ENCODE results near the gene RAB5B. TPM values are rescaled to one million over a fixed set of nuclear protein-coding genes. Genes with fewer than 3 reads are reported as not detected.

RAB5B gene
- total and polyA plus RNA-seq, 11 donors: 57.5 to 135 (median 112) TPM

DNA sequence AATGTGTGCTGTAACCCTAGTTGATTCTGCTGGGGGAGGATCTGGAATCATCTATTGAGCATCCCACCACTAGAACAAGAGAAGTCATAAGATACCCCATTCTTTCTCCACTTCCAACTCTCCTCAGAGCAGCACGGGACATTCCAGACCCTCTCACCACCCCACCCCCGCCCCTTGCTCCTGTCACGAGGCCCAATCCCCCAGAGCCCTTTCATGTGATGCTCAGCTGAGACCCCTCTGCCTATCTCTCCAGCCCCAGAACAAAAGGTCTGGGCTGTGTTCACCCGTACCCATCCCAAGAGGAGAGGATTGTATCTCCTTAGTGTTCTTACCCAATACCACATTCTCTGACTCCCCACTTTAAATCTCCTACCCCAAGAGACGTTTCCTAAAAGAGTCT, 8.6 kb upstream of the RAB5B start:
- intact Hi-C loops (cut with DNase I): loop anchor here in 2 of 10 donors (5.0 kb wide), 1 partner anchor 33 kb away; the partner anchor contains the start of gene DGKA (in 2 of the 2)
- peaks cover 0 to 5% (median 0%) of the 10 kb centered on the region in 9 donors for H3K36me3 ChIP-seq
- H3K4me1 ChIP-seq: peaks cover 0 to 25% (median 14%) of the 10 kb centered on the region in 12 donors
- 57 to 71% (median 67%) methylated on average over 5 of the region's 5 CpGs for WGBS, 4 donors
- no peak for ATAC-seq
- no peak overlapping the region for H3K4me3 ChIP-seq
- DNase-seq: no peak
- H3K27ac ChIP-seq: no peak overlapping the region
- no peaks in the 10 kb centered on the region for H3K9me3 ChIP-seq
- TF ChIP-seq, protein P1, sequence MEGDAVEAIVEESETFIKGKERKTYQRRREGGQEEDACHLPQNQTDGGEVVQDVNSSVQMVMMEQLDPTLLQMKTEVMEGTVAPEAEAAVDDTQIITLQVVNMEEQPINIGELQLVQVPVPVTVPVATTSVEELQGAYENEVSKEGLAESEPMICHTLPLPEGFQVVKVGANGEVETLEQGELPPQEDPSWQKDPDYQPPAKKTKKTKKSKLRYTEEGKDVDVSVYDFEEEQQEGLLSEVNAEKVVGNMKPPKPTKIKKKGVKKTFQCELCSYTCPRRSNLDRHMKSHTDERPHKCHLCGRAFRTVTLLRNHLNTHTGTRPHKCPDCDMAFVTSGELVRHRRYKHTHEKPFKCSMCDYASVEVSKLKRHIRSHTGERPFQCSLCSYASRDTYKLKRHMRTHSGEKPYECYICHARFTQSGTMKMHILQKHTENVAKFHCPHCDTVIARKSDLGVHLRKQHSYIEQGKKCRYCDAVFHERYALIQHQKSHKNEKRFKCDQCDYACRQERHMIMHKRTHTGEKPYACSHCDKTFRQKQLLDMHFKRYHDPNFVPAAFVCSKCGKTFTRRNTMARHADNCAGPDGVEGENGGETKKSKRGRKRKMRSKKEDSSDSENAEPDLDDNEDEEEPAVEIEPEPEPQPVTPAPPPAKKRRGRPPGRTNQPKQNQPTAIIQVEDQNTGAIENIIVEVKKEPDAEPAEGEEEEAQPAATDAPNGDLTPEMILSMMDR (IDR thresholded peaks at IDR 0.05): no peak
- TF ChIP-seq POLR2A (IDR thresholded peaks at IDR 0.05): no peak
- no peaks in the 10 kb centered on the region for H3K27me3 ChIP-seq

DNA sequence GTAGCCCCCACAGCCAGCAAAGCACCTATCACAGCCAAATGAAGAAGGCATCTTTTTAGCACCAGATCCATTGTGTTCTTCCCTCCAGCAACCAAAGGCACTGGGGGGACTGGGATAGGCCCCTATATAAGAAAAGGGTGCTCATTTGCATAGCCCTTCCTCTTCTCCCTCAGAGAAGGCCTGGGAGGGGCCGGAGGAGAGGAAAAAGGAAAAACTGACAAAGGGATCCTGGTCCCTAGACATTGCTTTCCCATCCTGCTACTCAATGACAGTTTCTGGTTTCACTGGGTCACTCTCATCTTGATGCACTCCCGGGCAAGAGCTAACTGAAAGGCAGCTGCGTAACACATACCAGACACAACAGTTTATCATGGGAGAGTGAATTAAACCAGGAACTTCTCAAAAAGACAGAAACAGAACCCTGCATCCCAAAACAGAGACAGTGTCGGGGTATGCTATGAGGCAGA, 7.9 kb upstream of the RAB5B start, which contains the start of gene PMEL:
TSS of gene PMEL (minus strand) at position 102 of the 467 bp plus-strand sequence. CDS start at position 71, 31 bp downstream.
- peaks cover 0 to 25% (median 14%) of the 10 kb centered on the region in 12 donors for H3K4me1 ChIP-seq
- TF ChIP-seq, protein P1 (IDR thresholded peaks at IDR 0.05): no peak
- no peak for TF ChIP-seq POLR2A (IDR thresholded peaks at IDR 0.05)
- peak within 1 kb of the TSS in 11 of 12 donors; percentile 74 to 88 (median 81) for H3K27ac ChIP-seq
- H3K36me3 ChIP-seq: peaks cover 0 to 8% (median 0%) of the 10 kb centered on the region in 9 donors
- no peaks in the 10 kb centered on the region for H3K9me3 ChIP-seq
- no peaks in the 10 kb centered on the region for H3K27me3 ChIP-seq
- ATAC-seq (peak; percentile 6 to 29 (median 12)), DNase-seq (no peak)
- 2 to 10% (median 8%) methylated on average over 4 of the region's 4 CpGs for WGBS, 4 donors
- intact Hi-C loops (cut with DNase I): loop anchor here in 2 of 10 donors (5.0 kb wide), 1 partner anchor 34 kb away; the partner anchor contains the start of gene DGKA (in 2 of the 2)
- peak within 1 kb of the TSS; percentile 49 to 98 (median 76) for H3K4me3 ChIP-seq

DNA sequence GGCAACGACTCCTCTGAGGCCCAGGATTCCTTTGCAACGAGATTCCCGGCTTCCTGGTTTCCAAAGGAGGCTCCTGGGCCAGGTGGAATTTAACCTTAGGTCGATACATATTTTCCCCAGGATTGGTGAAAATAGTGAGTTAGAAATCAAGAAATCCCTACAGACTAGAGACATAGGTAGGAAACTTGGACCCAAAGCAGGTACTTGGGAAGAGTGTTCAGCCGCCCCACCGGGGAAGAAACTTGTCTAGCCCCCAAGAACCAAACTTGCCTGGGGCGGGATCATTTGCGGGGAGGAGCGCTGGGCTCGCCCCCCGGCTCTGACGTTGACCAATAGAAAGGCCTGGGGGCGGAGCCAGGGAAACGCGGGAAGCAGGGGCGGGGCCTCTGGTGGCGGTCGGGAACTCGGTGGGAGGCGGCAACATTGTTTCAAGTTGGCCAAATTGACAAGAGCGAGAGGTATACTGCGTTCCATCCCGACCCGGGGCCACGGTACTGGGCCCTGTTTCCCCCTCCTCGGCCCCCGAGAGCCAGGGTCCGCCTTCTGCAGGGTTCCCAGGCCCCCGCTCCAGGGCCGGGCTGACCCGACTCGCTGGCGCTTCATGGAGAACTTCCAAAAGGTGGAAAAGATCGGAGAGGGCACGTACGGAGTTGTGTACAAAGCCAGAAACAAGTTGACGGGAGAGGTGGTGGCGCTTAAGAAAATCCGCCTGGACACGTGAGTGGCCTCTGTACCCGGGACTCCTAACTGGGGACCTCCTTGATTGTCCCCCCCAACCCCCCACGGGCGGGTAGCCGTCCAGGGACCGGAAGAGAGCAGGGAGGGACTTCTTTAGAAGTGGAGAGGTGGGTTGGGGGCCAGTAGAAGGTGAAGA, 7.2 kb upstream of the RAB5B start, which contains the start of gene CDK2:
TSS of gene CDK2 (plus strand) at position 423 of the 874 bp plus-strand sequence. CDS start at position 602, 179 bp downstream.
- intact Hi-C loops (cut with DNase I): loop anchor here in 2 of 10 donors (5.0 kb wide), 1 partner anchor 34 kb away; the partner anchor contains the start of gene DGKA (in 2 of the 2)
- DNase-seq (peak; percentile 95), ATAC-seq (peak; percentile 94 to 99 (median 97))
- H3K4me3 ChIP-seq: peak within 1 kb of the TSS; percentile 49 to 98 (median 76)
- peak within 1 kb of the TSS in 11 of 12 donors; percentile 74 to 88 (median 81) for H3K27ac ChIP-seq
- H3K9me3 ChIP-seq: no peaks in the 10 kb centered on the region
- peaks cover 0 to 25% (median 14%) of the 10 kb centered on the region in 12 donors for H3K4me1 ChIP-seq
- 0 to 1% (median 1%) methylated on average over 40 to 45 of the region's 45 CpGs for WGBS, 4 donors
- peaks cover 0 to 11% (median 0%) of the 10 kb centered on the region in 9 donors for H3K36me3 ChIP-seq
- no peaks in the 10 kb centered on the region for H3K27me3 ChIP-seq
- TF ChIP-seq POLR2A (IDR thresholded peaks at IDR 0.05): peak; percentile 15 to 81
- TF ChIP-seq, protein P1 (IDR thresholded peaks at IDR 0.05): no peak
